Measurements from ENCODE around the gene HMG20A.

The HMG20A gene

DNA sequence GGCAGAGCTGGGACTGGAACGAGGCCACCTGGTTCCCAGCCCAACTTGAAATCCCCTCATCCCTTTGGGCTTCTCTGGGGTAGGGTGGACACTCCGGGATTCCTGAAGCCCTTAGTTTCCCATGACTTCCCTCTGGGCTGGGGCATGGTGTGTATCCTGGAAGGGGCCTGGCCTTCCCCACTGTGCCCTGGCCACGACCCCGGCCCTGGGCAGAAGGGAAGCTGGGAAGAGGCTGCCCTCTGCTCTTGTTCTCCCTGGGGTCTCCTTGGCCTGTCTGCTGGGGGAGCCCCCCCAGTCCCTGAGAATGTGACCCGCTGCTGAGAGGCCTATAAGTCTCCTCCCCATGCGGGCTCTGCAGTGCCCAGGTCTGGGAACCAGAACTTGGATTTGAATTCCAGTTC, 107.1 kb downstream of the HMG20A start:
- ChIA-PET CTCF (interaction anchor here (0.8 to 2.6 kb wide), 4 partner anchors 12 to 341 kb away, joined by 3 to 10 read pairs (median 6); no protein-coding TSS in a partner anchor), POLR2A (interaction anchor here (1.2 to 1.9 kb wide), 2 partner anchors 12 to 16 kb away, joined by 3 to 6 read pairs; no protein-coding TSS in a partner anchor)

DNA sequence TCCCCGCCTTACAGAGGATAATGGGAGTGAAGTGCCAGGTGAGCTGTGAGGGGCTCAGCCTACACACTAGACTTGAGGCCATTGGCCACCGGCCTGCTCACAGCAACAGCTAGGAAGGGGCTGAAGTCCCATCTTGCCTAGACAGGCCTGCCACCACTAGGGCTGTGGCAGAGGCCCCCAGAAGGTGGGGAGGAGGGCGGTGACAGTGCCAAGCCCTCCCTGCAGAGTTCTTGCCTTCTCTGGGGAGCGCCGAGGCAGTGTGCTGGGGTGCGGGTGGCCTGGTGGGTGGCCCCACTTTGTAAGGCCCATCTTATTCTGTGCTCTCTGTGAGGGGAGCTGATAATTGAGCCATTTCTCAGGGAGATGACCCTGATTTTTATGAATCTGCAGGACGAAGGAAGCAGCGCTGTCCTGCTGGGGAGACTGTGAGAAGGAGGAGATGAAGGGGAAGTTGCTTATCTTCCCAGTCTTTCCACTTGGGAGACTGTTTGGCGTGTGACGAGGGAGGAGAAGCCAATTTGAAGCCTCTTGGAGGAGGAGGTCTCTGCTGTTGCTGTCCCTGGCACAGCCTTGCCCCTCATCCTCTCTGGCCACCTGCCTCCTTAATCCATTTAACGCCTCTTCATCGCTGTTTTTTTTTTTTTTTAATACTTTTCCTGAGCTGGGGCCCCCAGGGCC, 107.7 kb downstream of the HMG20A start:
- ChIA-PET POLR2A (interaction anchor here (1.2 to 1.9 kb wide), 2 partner anchors 13 to 15 kb away, joined by 3 to 6 read pairs; no protein-coding TSS in a partner anchor), CTCF (interaction anchor here (1.0 to 1.4 kb wide), 4 partner anchors 12 to 421 kb away, joined by 3 to 8 read pairs (median 4); no protein-coding TSS in a partner anchor)
- TF ChIP-seq BHLHE40 (IDR thresholded peaks at IDR 0.05; ENCODE audit: borderline replicate concordance) (no peak), LEF1 (IDR thresholded peaks at IDR 0.05; ENCODE audit: borderline replicate concordance) (no peak), TARDBP (IDR thresholded peaks at IDR 0.05) (no peak), ARNT (IDR thresholded peaks at IDR 0.05) (no peak), FOXA1 (IDR thresholded peaks at IDR 0.05) (no peak), HDGF (IDR thresholded peaks at IDR 0.05; ENCODE audit: borderline replicate concordance) (no peak), NFRKB (IDR thresholded peaks at IDR 0.05) (no peak), FOXK2 (IDR thresholded peaks at IDR 0.05) (no peak), CTBP1 (IDR thresholded peaks at IDR 0.05; ENCODE audit: borderline replicate concordance) (no peak), FOXM1 (IDR thresholded peaks at IDR 0.05; ENCODE audit: borderline replicate concordance) (no peak), L3MBTL2 (conservative IDR thresholded peaks at IDR 0.05) (no peak), ELF4 (IDR thresholded peaks at IDR 0.05) (no peak), SUZ12 (IDR thresholded peaks at IDR 0.05) (no peak), ZNF384 (IDR thresholded peaks at IDR 0.05) (no peak), SP1 (IDR thresholded peaks at IDR 0.05) (no peak)
- TF ChIP-seq, protein P1, sequence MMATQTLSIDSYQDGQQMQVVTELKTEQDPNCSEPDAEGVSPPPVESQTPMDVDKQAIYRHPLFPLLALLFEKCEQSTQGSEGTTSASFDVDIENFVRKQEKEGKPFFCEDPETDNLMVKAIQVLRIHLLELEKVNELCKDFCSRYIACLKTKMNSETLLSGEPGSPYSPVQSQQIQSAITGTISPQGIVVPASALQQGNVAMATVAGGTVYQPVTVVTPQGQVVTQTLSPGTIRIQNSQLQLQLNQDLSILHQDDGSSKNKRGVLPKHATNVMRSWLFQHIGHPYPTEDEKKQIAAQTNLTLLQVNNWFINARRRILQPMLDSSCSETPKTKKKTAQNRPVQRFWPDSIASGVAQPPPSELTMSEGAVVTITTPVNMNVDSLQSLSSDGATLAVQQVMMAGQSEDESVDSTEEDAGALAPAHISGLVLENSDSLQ (IDR thresholded peaks at IDR 0.05) = no peak
- DNase-seq (ENCODE audit: extremely low spot score) = no peak

More for the DNA sequence above, 107.1 kb downstream of the HMG20A start:
- no peak for DNase-seq (ENCODE audit: extremely low spot score)
- no peak for TF ChIP-seq LEF1 (IDR thresholded peaks at IDR 0.05; ENCODE audit: borderline replicate concordance)
- no peak for TF ChIP-seq L3MBTL2 (conservative IDR thresholded peaks at IDR 0.05)
- TF ChIP-seq ARNT (IDR thresholded peaks at IDR 0.05) = no peak
- no peak for TF ChIP-seq SUZ12 (IDR thresholded peaks at IDR 0.05)
- no peak for TF ChIP-seq BHLHE40 (IDR thresholded peaks at IDR 0.05; ENCODE audit: borderline replicate concordance)
- no peak for TF ChIP-seq SP1 (IDR thresholded peaks at IDR 0.05)
- TF ChIP-seq FOXM1 (IDR thresholded peaks at IDR 0.05; ENCODE audit: borderline replicate concordance) = no peak
- TF ChIP-seq TARDBP (IDR thresholded peaks at IDR 0.05) = no peak
- TF ChIP-seq ZNF384 (IDR thresholded peaks at IDR 0.05) = no peak
- no peak for TF ChIP-seq ELF4 (IDR thresholded peaks at IDR 0.05)
- no peak for TF ChIP-seq CTBP1 (IDR thresholded peaks at IDR 0.05; ENCODE audit: borderline replicate concordance)
- TF ChIP-seq NFRKB (IDR thresholded peaks at IDR 0.05) = no peak
- no peak for TF ChIP-seq HDGF (IDR thresholded peaks at IDR 0.05; ENCODE audit: borderline replicate concordance)
- no peak for TF ChIP-seq FOXK2 (IDR thresholded peaks at IDR 0.05)
- TF ChIP-seq, protein P1 (IDR thresholded peaks at IDR 0.05) = no peak
- TF ChIP-seq FOXA1 (IDR thresholded peaks at IDR 0.05) = no peak

DNA sequence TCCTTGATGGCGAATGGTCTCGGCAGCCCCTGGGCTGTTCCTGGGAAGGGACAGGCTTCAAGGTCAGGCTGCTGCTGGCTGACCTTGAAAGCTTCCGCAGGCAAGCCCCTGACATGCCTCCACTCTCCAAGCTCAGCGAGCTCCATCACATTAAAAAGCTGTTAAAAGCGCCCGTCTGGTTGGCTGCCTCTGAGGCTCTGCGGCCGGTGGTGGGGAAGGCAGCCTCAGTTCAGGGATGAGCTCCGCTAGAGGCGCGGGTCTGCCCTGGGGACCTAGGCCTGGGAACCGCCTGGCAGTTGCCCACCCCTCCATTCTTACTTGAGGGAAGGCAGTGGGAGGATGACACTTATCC, 108.3 kb downstream of the HMG20A start:
- POLR2A ChIA-PET = interaction anchor here (1.9 kb wide), 1 partner anchor 15 kb away, joined by 6 read pairs; no protein-coding TSS in a partner anchor
- DNase-seq (ENCODE audit: extremely low spot score) = no peak
- TF ChIP-seq ELF4 (IDR thresholded peaks at IDR 0.05) (no peak), BHLHE40 (IDR thresholded peaks at IDR 0.05; ENCODE audit: borderline replicate concordance) (no peak), LEF1 (IDR thresholded peaks at IDR 0.05; ENCODE audit: borderline replicate concordance) (no peak), ARNT (IDR thresholded peaks at IDR 0.05) (no peak), NFRKB (IDR thresholded peaks at IDR 0.05) (no peak), FOXK2 (IDR thresholded peaks at IDR 0.05) (no peak), FOXA1 (IDR thresholded peaks at IDR 0.05) (no peak), L3MBTL2 (conservative IDR thresholded peaks at IDR 0.05) (no peak), ZNF384 (IDR thresholded peaks at IDR 0.05) (no peak), TARDBP (IDR thresholded peaks at IDR 0.05) (no peak), SP1 (IDR thresholded peaks at IDR 0.05) (no peak), SUZ12 (IDR thresholded peaks at IDR 0.05) (no peak), CTBP1 (IDR thresholded peaks at IDR 0.05; ENCODE audit: borderline replicate concordance) (no peak)
- TF ChIP-seq, protein P1 (IDR thresholded peaks at IDR 0.05) = no peak
- CTCF ChIA-PET = interaction anchor here (1.0 to 1.4 kb wide), 3 partner anchors 11 to 421 kb away, joined by 3 to 8 read pairs (median 4); no protein-coding TSS in a partner anchor

DNA sequence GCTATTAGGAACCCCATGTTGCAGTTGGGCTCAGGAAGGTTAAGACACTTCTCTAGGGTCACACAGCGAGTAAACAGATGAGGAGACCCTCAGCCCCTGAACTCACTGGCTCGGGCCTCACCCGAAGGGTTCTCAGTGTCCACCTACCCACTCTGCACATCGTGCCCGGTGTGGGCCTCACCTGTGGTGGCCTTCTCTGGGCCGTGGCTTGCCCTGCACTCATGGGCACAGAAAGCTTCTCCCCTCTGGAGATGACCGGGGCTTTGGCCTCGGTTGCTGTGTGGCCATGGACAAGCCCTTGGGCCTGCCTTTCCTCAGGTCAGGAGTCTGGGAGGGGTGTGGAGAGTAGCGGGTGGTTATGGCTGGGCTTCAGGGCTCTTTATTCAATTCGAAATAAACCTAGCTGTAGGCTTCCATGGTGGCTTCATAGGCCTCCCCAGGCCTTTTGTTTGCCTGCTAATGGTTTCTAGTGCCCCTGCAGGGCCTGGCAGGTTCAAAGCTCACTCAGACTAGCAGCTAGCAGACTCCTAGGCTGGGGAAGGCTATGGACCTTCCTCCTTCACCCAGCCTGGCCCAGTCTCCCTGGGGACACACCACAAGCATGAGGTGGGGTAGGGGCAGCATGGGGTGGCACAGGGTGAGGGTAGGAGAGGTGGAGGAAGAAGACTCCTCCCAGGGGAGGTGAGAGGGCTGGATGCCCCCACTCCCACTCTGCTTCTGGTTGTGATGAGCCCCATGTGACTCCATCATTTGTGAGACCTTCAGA, 108.9 kb downstream of the HMG20A start:
- ChIA-PET POLR2A (no interaction called here), CTCF (interaction anchor here (1.0 to 1.4 kb wide), 2 partner anchors 13 to 422 kb away, joined by 3 to 4 read pairs; no protein-coding TSS in a partner anchor)
- DNase-seq (ENCODE audit: extremely low spot score) = no peak
- TF ChIP-seq ZNF384 (IDR thresholded peaks at IDR 0.05) (no peak), LEF1 (IDR thresholded peaks at IDR 0.05; ENCODE audit: borderline replicate concordance) (no peak), NFRKB (IDR thresholded peaks at IDR 0.05) (no peak), FOXM1 (IDR thresholded peaks at IDR 0.05; ENCODE audit: borderline replicate concordance) (no peak), SP1 (IDR thresholded peaks at IDR 0.05) (no peak), BHLHE40 (IDR thresholded peaks at IDR 0.05; ENCODE audit: borderline replicate concordance) (no peak), ARNT (IDR thresholded peaks at IDR 0.05) (no peak), TARDBP (IDR thresholded peaks at IDR 0.05) (no peak), CTBP1 (IDR thresholded peaks at IDR 0.05; ENCODE audit: borderline replicate concordance) (no peak), ELF4 (IDR thresholded peaks at IDR 0.05) (no peak), SUZ12 (IDR thresholded peaks at IDR 0.05) (no peak), FOXA1 (IDR thresholded peaks at IDR 0.05) (no peak), L3MBTL2 (conservative IDR thresholded peaks at IDR 0.05) (no peak), HDGF (IDR thresholded peaks at IDR 0.05; ENCODE audit: borderline replicate concordance) (no peak), FOXK2 (IDR thresholded peaks at IDR 0.05) (no peak)
- TF ChIP-seq, protein P1 (IDR thresholded peaks at IDR 0.05) = no peak

Measured in HEK293T (cell line).